Raji (cell line): ENCODE results near the gene CLEC5A.

Source experiments
- POLR2A ChIP-seq: IDR thresholded peaks from 2 replicates; pipeline ENCODE4 v1.6.1; 2011; ENCODE audit warnings: low read depth, low read length, control low read depth; ENCODE audit not compliant: insufficient read depth

CLEC5A gene

GRCh38 chr7:141889321-141889720 lies 57.5 kb downstream of the CLEC5A start:
- no peak for TF ChIP-seq POLR2A

GRCh38 chr7:141884539-141885225 lies 62.1 kb downstream of the CLEC5A start:
- no peak for TF ChIP-seq POLR2A

- no peak for TF ChIP-seq POLR2A
Measured at GRCh38 chr7:141880960-141881359, 65.8 kb downstream of the CLEC5A start.

- TF ChIP-seq POLR2A = no peak
Measured at GRCh38 chr7:141877365-141877764, 69.4 kb downstream of the CLEC5A start.
